Measurements from ENCODE around the gene SEC22A.

DNA sequence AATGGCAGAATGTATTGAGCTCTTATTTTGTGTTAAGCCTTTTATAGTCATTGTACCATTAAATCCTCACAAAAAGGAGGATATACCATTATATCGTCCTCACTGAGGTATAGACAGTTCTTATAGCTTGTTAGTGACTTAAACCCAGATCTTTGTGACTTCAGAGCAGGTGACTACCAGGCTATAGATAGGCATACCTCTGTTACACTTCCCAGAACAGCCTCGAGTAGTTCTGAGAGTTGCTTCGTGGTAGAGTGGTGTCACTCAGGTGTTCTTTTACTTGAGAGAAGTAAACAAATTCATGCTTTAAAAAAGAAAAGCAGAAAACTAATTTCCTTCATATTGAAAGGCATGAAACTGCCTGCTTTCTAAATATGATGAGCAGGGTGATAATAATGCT is 59.9 kb downstream of the SEC22A start:
- TF ChIP-seq, protein P1, sequence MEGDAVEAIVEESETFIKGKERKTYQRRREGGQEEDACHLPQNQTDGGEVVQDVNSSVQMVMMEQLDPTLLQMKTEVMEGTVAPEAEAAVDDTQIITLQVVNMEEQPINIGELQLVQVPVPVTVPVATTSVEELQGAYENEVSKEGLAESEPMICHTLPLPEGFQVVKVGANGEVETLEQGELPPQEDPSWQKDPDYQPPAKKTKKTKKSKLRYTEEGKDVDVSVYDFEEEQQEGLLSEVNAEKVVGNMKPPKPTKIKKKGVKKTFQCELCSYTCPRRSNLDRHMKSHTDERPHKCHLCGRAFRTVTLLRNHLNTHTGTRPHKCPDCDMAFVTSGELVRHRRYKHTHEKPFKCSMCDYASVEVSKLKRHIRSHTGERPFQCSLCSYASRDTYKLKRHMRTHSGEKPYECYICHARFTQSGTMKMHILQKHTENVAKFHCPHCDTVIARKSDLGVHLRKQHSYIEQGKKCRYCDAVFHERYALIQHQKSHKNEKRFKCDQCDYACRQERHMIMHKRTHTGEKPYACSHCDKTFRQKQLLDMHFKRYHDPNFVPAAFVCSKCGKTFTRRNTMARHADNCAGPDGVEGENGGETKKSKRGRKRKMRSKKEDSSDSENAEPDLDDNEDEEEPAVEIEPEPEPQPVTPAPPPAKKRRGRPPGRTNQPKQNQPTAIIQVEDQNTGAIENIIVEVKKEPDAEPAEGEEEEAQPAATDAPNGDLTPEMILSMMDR (IDR thresholded peaks at IDR 0.05), result no peak
- TF ChIP-seq POLR2A (IDR thresholded peaks at IDR 0.05), result no peak

Measured in adrenal gland (tissue), 5 donors.